ENCODE measurements around the gene HMX1.

The HMX1 gene

GRCh38 chr4:8904666-8905065 lies 33.0 kb upstream of the HMX1 start:
- Mint-ChIP-seq H3K27me3 (no peaks in the 10 kb centered on the region), H3K4me3 (no peak overlapping the region), H3K9me3 (peaks cover 6% of the 10 kb centered on the region), H3K4me1 (ENCODE audit: low read depth) (no peaks in the 10 kb centered on the region), H3K27ac (no peak overlapping the region), H3K36me3 (ENCODE audit: low read depth) (no peaks in the 10 kb centered on the region)
- no peak for DNase-seq

- H3K27me3 Mint-ChIP-seq: no peaks in the 10 kb centered on the region
- peaks cover 6% of the 10 kb centered on the region for H3K9me3 Mint-ChIP-seq
- no peaks in the 10 kb centered on the region for H3K36me3 Mint-ChIP-seq (ENCODE audit: low read depth)
- no peak overlapping the region for H3K27ac Mint-ChIP-seq
- DNase-seq: no peak
- H3K4me1 Mint-ChIP-seq (ENCODE audit: low read depth): no peaks in the 10 kb centered on the region
- H3K4me3 Mint-ChIP-seq: no peak overlapping the region
These were observed 32.4 kb upstream of the HMX1 start for GRCh38 chr4:8904041-8904501.

GRCh38 chr4:8901335-8901734 lies 29.7 kb upstream of the HMX1 start:
- no peak overlapping the region for H3K4me3 Mint-ChIP-seq
- peaks cover 14% of the 10 kb centered on the region for H3K27me3 Mint-ChIP-seq
- no peak overlapping the region for H3K27ac Mint-ChIP-seq
- H3K36me3 Mint-ChIP-seq (ENCODE audit: low read depth): no peaks in the 10 kb centered on the region
- DNase-seq: no peak
- H3K4me1 Mint-ChIP-seq (ENCODE audit: low read depth): no peaks in the 10 kb centered on the region
- H3K9me3 Mint-ChIP-seq: peaks cover 6% of the 10 kb centered on the region

GRCh38 chr4:8900588-8900987 lies 28.9 kb upstream of the HMX1 start:
- H3K4me1 Mint-ChIP-seq (ENCODE audit: low read depth): no peaks in the 10 kb centered on the region
- DNase-seq: no peak
- H3K4me3 Mint-ChIP-seq: no peak overlapping the region
- H3K27ac Mint-ChIP-seq: no peak overlapping the region
- H3K27me3 Mint-ChIP-seq: peaks cover 14% of the 10 kb centered on the region
- H3K36me3 Mint-ChIP-seq (ENCODE audit: low read depth): no peaks in the 10 kb centered on the region
- peaks cover 6% of the 10 kb centered on the region for H3K9me3 Mint-ChIP-seq

- no peak for DNase-seq
- H3K4me3 Mint-ChIP-seq: no peak overlapping the region
- peaks cover 6% of the 10 kb centered on the region for H3K9me3 Mint-ChIP-seq
- no peak overlapping the region for H3K27ac Mint-ChIP-seq
- peaks cover 32% of the 10 kb centered on the region for H3K27me3 Mint-ChIP-seq
- H3K4me1 Mint-ChIP-seq (ENCODE audit: low read depth): no peaks in the 10 kb centered on the region
- no peaks in the 10 kb centered on the region for H3K36me3 Mint-ChIP-seq (ENCODE audit: low read depth)
These were observed 26.8 kb upstream of the HMX1 start for GRCh38 chr4:8898419-8898818.

GRCh38 chr4:8897251-8898167 lies 25.9 kb upstream of the HMX1 start:
- Mint-ChIP-seq H3K4me1 (ENCODE audit: low read depth) (no peaks in the 10 kb centered on the region), H3K27me3 (peaks cover 41% of the 10 kb centered on the region), H3K9me3 (peaks cover 6% of the 10 kb centered on the region), H3K27ac (no peak overlapping the region), H3K36me3 (ENCODE audit: low read depth) (no peaks in the 10 kb centered on the region), H3K4me3 (no peak overlapping the region)
- no peak for DNase-seq

GRCh38 chr4:8896506-8896905 lies 24.9 kb upstream of the HMX1 start:
- no peak overlapping the region for H3K4me3 Mint-ChIP-seq
- no peaks in the 10 kb centered on the region for H3K36me3 Mint-ChIP-seq (ENCODE audit: low read depth)
- DNase-seq: no peak
- H3K9me3 Mint-ChIP-seq: peaks cover 1% of the 10 kb centered on the region
- H3K27ac Mint-ChIP-seq: no peak overlapping the region
- H3K4me1 Mint-ChIP-seq (ENCODE audit: low read depth): no peaks in the 10 kb centered on the region
- H3K27me3 Mint-ChIP-seq: peaks cover 50% of the 10 kb centered on the region

- Mint-ChIP-seq H3K27me3 (peaks cover 54% of the 10 kb centered on the region), H3K36me3 (ENCODE audit: low read depth) (no peaks in the 10 kb centered on the region), H3K4me3 (no peak overlapping the region), H3K9me3 (no peaks in the 10 kb centered on the region), H3K4me1 (ENCODE audit: low read depth) (no peaks in the 10 kb centered on the region), H3K27ac (no peak overlapping the region)
- no peak for DNase-seq
These were observed 24.4 kb upstream of the HMX1 start for GRCh38 chr4:8896071-8896470.

- H3K36me3 Mint-ChIP-seq (ENCODE audit: low read depth): no peaks in the 10 kb centered on the region
- H3K4me3 Mint-ChIP-seq: no peak overlapping the region
- peaks cover 62% of the 10 kb centered on the region for H3K27me3 Mint-ChIP-seq
- no peaks in the 10 kb centered on the region for H3K4me1 Mint-ChIP-seq (ENCODE audit: low read depth)
- H3K9me3 Mint-ChIP-seq: no peaks in the 10 kb centered on the region
- no peak for DNase-seq
- H3K27ac Mint-ChIP-seq: no peak overlapping the region
These were observed 23.7 kb upstream of the HMX1 start for GRCh38 chr4:8895295-8895694.

GRCh38 chr4:8894424-8894816 lies 22.8 kb upstream of the HMX1 start:
- no peaks in the 10 kb centered on the region for H3K36me3 Mint-ChIP-seq (ENCODE audit: low read depth)
- peaks cover 70% of the 10 kb centered on the region for H3K27me3 Mint-ChIP-seq
- no peak for DNase-seq
- H3K4me3 Mint-ChIP-seq: no peak overlapping the region
- H3K4me1 Mint-ChIP-seq (ENCODE audit: low read depth): no peaks in the 10 kb centered on the region
- H3K27ac Mint-ChIP-seq: no peak overlapping the region
- no peaks in the 10 kb centered on the region for H3K9me3 Mint-ChIP-seq

- H3K27me3 Mint-ChIP-seq: peaks cover 76% of the 10 kb centered on the region
- H3K4me3 Mint-ChIP-seq: no peak overlapping the region
These were observed 22.2 kb upstream of the HMX1 start for GRCh38 chr4:8893624-8894423.

GRCh38 chr4:8893227-8893623 lies 21.6 kb upstream of the HMX1 start:
- Mint-ChIP-seq H3K9me3 (no peaks in the 10 kb centered on the region), H3K36me3 (ENCODE audit: low read depth) (no peaks in the 10 kb centered on the region), H3K27me3 (peaks cover 82% of the 10 kb centered on the region), H3K27ac (no peak overlapping the region), H3K4me1 (ENCODE audit: low read depth) (no peaks in the 10 kb centered on the region), H3K4me3 (no peak overlapping the region)
- no peak for DNase-seq

More at GRCh38 chr4:8893624-8894423, 22.2 kb upstream of the HMX1 start:
- Mint-ChIP-seq H3K9me3 (no peaks in the 10 kb centered on the region), H3K36me3 (ENCODE audit: low read depth) (no peaks in the 10 kb centered on the region), H3K27ac (no peak overlapping the region), H3K4me1 (ENCODE audit: low read depth) (no peaks in the 10 kb centered on the region)
- no peak for DNase-seq

GRCh38 chr4:8892556-8893226 lies 21.1 kb upstream of the HMX1 start:
- Mint-ChIP-seq H3K9me3 (no peaks in the 10 kb centered on the region), H3K27me3 (peaks cover 82% of the 10 kb centered on the region), H3K27ac (no peak overlapping the region), H3K4me1 (ENCODE audit: low read depth) (no peaks in the 10 kb centered on the region), H3K4me3 (no peak overlapping the region), H3K36me3 (ENCODE audit: low read depth) (no peaks in the 10 kb centered on the region)
- no peak for DNase-seq

GRCh38 chr4:8891646-8892555 lies 20.3 kb upstream of the HMX1 start:
- H3K27me3 Mint-ChIP-seq: peaks cover 87% of the 10 kb centered on the region
- no peak for DNase-seq
- H3K4me3 Mint-ChIP-seq: no peak overlapping the region

More at GRCh38 chr4:8891646-8892555, 20.3 kb upstream of the HMX1 start:
- peaks cover 3% of the 10 kb centered on the region for H3K9me3 Mint-ChIP-seq
- peak overlapping the region; percentile 22 for H3K27ac Mint-ChIP-seq
- no peaks in the 10 kb centered on the region for H3K4me1 Mint-ChIP-seq (ENCODE audit: low read depth)
- H3K36me3 Mint-ChIP-seq (ENCODE audit: low read depth): no peaks in the 10 kb centered on the region

Data from activated T-cell treated with anti-CD3 and anti-CD28 coated beads, Interleukin-2, amount 50 U/mL, for 24 hours (primary cell).